Lung microvascular endothelial cell (primary cell): ENCODE results near the gene UBLCP1. TPM values are rescaled to one million over a fixed set of nuclear protein-coding genes. Genes with fewer than 3 reads are reported as not detected.

Source experiments
- DNase-seq, 2 donors: peaks; one replicate each; pipeline versions ENCODE4 v3.0.0 to v3.0.0-alpha.2; 2010; ENCODE audit warnings: low read depth in 2 of 2
- total RNA-seq: library from RNA; depleted of rRNA; stranded (reverse); fragments of >200 nt; gene quantifications from 2 replicates; pipeline ENCODE4 v1.2.1, GENCODE V29; 2014

UBLCP1 gene
- total RNA-seq, 1 donor from 2014 or later = 9.3 TPM

- no peak for DNase-seq
Measured at GRCh38 chr5:159310511-159310910, 47.4 kb downstream of the UBLCP1 start.

DNA sequence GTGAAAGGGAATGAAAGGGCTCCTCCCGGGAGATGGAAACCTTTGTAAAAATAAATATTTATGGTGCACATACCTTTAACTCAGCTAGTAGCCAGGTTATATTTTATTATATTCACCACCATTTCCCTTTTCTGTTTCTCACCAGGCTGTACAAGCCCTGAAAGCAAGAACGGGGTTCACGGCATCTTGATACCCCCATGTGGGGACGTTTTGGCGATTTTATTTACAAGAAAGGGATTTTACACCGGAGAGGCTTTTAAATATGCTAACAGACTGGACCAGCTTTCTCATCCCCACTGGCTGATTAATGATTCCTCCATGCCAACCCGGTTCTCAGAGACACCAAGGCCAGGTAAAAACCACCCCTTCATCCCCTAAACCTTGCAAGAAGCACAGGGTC, 48.0 kb downstream of the UBLCP1 start:
- no peak for DNase-seq

DNA sequence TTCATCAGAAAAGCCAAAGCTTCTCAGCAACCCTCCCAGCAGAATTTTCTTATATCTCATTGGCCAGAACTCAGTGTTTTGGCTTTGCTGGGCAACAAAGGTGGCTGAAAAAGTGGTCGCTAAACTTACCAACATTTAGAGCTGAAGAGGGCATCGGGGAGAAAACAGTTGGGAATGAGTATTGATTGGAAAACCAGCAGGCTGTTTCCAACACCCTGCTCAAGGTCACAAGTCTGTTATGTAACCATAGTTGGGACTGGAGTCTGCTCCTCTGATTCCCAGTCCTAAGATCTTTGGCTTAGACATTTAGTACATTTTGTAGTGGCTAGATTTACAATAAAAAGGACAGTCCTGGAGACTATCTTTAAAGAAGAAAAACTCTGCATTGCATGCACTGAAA, 50.1 kb downstream of the UBLCP1 start:
- no peak for DNase-seq

- peak; percentile 72 to 78 for DNase-seq
Measured at GRCh38 chr5:159316519-159317383, 53.7 kb downstream of the UBLCP1 start.

GRCh38 chr5:159317849-159318248, 54.8 kb downstream of the UBLCP1 start:
- no peak for DNase-seq

DNA sequence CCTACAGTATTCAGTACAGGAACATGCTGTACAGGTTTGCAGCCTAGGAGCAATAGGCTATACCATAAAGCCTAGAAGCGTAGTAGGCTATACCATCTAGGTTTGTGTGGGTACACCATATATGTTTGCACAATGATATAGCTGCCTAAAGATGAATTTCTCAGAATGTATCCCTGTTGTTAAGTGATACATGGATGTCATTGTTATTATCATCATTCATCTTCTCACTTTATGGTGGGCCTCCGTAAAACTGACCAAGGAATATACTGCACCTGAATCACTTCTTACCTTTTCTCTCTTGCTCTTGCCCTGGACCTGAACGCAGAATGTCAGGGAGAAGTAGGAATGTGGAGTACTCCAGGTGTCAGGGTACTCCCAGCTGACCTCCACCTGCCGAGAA, 55.4 kb downstream of the UBLCP1 start:
- DNase-seq = no peak

- no peak for DNase-seq
Measured at GRCh38 chr5:159319363-159319762, 56.3 kb downstream of the UBLCP1 start.

DNA sequence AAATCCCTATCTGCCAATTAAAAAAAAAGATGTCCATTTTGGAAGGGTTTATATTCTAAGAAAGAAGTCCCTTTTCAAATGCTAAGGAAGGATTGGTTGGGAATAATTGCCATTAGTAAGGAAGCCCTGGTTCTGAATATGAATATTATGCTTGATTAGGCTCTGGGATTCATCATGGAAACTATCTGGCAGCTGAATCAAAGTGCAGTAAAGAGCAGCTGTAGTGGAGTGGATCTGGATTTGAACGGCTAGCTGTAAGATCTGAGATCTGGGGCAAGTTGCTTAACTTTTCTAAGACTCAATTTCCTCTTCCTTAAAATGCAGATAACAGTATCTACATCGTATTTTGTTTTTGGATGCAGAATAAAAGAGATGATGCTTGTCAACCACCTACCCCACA, 56.7 kb downstream of the UBLCP1 start:
- DNase-seq = no peak

DNA sequence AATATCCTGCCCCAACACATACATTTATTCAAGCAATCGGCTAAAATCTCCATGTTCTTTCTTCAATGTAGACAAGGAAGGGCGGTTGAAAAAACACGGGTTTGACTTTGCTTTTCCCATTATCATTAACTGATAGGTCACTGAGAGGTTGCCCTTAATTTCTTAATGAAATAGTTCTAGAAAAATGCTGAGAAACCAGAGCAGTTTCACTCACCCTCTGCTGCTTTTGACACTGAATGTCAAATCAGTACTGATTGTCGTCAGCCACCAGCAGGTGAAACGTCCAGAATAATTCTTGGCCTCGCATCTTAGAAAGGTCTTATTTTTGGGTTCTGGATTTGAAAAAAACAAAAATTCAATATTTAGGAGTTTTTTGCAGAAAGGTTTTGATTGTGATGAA, 59.1 kb downstream of the UBLCP1 start:
- DNase-seq = no peak

- DNase-seq = no peak
Measured at GRCh38 chr5:159324102-159324755, 61.1 kb downstream of the UBLCP1 start.

DNA sequence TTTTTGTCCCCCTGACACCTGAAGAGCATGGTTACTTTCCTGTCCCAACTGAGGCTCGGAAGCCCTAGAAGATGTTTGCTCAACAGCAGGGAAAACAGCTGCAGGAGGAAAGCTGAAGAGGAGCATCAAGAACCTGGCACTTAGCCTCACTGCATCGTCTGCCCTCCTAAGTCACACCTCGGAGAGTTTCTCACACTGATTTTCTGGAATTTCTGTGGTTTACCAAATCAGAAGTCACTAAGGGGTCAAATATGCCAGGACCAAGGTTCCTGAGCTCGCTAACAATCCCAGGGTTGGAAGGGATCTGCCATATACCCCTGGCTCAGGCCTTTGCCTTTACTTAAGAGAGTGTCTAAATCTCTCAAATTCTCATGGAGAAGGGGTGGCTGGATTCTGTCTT, 61.9 kb downstream of the UBLCP1 start:
- no peak for DNase-seq

DNA sequence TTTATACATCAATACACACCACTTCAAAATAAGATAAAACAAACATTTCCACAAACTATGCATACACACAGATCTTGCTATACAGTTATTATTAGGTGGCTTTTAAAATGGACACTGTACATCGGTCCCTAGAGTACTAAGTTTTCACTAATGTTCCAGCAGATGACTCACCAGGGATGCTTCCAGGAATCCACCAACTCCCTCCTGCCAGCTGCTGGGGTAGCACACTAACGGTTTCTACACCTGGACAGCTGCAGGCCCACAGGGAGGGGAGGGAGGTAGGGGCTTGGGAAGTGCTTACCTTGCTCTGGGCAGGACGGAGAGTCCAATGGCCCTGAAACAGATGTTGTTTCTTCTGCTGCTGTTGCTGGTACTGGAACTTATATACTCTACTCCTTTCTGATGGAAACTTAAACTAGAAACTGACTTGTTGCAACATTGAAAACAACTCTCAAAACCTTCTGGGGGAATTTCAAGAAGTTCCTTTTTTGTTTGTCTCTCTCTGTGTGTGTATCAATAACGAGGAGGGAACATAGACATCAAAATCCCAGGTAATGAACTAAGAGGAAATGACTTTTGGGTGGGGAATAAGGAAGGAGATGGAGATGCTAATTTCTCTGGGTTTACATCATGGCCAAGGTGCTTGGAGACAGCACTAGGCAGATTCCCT, 67.2 kb downstream of the UBLCP1 start, which contains the start of gene IL12B:
TSS of gene IL12B (minus strand) at position 357 of the 670 bp plus-strand sequence. CDS start 3,705 bp downstream, outside the sequence.
- DNase-seq = no peak

DNA sequence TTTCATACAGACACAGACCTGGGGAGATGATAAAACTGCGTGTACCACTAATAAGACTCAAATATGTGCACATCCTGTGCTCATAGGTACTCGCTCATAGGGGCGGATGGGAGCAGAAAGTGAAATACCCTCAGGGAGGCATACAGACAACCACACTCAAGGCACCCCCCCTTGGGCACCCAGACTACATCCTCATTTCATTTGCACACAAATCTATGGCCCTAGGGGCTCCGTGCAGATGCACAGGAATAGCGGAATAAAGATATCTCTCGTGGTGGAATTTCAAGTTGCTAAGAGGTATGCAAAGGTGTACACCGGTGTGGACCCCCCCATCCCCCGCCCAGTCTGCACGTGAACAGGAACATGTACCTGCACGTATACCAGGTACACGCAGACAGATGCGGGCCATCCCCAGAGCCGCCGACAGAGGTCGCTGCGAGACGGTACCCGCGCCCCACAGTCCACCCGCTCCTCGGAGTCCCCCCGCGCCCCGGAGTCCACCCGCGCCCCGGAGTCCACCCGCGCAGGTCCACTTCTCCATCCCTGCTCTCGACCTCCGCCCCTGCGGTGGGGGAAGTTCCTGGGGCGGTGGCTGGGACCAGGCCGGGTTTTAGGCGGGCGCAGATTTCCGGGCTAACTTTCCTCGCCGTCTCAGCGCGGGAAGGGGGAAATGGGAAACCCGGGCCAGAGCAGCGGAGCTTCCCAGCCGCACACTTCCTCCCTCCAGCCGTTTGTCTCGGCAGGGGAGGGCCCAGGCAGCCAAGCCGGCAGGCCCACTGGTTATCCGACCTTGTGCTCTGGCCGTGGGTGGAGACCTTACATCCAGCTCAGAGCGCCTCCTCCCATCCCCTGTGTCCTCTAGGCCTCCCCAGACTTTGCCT, 68.2 kb downstream of the UBLCP1 start:
- peak; percentile 30 to 32 for DNase-seq

DNA sequence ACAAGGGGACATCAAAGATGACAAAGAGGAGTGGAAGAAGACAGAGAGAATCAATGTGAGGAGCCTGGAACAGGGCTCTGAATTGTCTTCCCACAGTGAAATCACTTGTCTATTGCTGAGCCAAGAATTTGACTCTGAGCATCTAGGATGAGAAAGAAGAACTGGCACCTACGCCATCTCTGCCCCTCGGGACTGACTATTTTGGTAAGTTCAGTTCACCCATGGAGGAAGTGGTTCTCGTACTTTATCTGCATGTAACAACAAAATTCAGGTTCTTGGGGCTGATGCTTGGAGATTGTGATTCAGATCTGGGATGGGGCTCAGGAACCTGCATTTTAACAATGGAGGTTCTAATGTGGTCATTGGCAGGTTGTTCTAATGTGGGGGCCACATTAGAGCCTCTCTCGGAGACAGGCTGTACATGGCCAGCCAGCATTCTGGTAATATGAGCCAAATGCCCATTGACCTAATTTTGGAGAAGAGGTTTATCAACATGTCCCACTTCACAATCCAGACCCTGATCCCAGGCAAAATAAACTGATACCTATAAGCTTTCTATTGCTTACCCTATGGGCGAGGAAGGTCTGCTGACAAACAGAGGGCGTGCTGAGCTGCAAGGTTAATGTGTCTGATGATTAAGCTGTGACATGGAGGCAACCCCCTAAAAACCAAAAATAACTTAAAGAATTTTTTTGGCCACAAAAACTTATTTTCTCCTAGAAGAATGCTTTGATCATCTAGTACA, 69.9 kb downstream of the UBLCP1 start:
- no peak for DNase-seq

GRCh38 chr5:159333545-159333925, 70.4 kb downstream of the UBLCP1 start:
- no peak for DNase-seq

Other genes with a start within 250 kb of the UBLCP1 start
- gene EBF1, start 163.4 kb upstream of the UBLCP1 start, total RNA-seq = 0.87 and 1.2 TPM in 2 replicates
- gene RNF145, start 53.7 kb upstream of the UBLCP1 start, total RNA-seq = 41.2 and 45.8 TPM in 2 replicates
- not detected in 2 replicates for gene IL12B, start 67.2 kb downstream of the UBLCP1 start, total RNA-seq